ENCODE measurements around the gene SLC1A7. TPM values are rescaled to one million over a fixed set of nuclear protein-coding genes. Genes with fewer than 3 reads are reported as not detected.

Gene SLC1A7
- total and polyA plus RNA-seq, 2 donors (not counting 1 experiment from before 2014, with no cell fraction given), result 0.10 TPM; not detected in 1

DNA sequence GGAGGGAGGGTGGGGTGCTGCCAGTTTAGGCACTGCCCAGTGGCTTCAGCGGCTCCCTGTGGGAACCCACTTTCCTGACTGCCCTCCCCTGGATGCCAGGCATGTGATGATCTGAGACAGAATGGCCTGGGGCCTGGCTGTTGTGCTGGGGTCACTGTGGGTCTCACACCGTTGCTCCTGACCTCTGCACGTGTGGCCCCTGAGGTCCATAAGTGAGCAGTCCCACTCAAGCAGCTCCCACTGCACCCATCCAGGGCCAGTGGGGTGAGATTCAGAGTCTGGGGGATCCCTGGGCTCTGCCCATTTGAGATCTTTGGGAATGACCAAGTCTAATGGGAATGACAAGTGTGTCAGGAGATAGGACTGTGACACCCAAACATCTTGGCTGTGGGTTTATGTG, 62.4 kb downstream of the SLC1A7 start:
- Histone ChIP-seq H3K27me3 (replicated peaks in 1 of 4; ENCODE audit: control extremely low read depth in 1 of 4, control insufficient read depth in 3 of 4, insufficient read depth in 4 of 4, low read length in 3 of 4) (no peaks in the 10 kb centered on the region), H3K9ac (ENCODE audit: low read length) (no peak overlapping the region), H3K36me3 (replicated peaks in 1 of 2; ENCODE audit: control extremely low read depth in 1 of 2, control insufficient read depth in 1 of 2, extremely low read depth in 1 of 2, insufficient read depth in 2 of 2, low read length in 1 of 2) (no peaks in the 10 kb centered on the region), H2AFZ (ENCODE audit: insufficient read depth, low read depth, low read length, poor library complexity, severe bottlenecking) (no peak overlapping the region), H3K4me3 (ENCODE audit: control extremely low read depth in 1 of 5, extremely low read depth in 1 of 5, insufficient read depth in 1 of 5, low read depth in 2 of 5, low read length in 4 of 5) (no peak overlapping the region), H3K9me3 (ENCODE audit: control extremely low read depth in 1 of 3, control insufficient read depth in 2 of 3, insufficient read depth in 1 of 3, low read length in 2 of 3) (no peaks in the 10 kb centered on the region), H3K4me2 (replicated peaks; ENCODE audit: low read depth, low read length, poor library complexity, severe bottlenecking) (no peak overlapping the region), H3K4me1 (ENCODE audit: control insufficient read depth in 2 of 2, insufficient read depth in 2 of 2, low read length in 2 of 2) (no peaks in the 10 kb centered on the region), H3K79me2 (ENCODE audit: control insufficient read depth, insufficient read depth, low read length) (no peaks in the 10 kb centered on the region), H4K20me1 (ENCODE audit: control insufficient read depth, insufficient read depth, low read length, poor library complexity, severe bottlenecking) (no peaks in the 10 kb centered on the region), H3K27ac (ENCODE audit: low read length in 2 of 2) (no peak overlapping the region)
- intact Hi-C loops (cut with micrococcal nuclease), result no loop called here
- Mint-ChIP-seq H3K4me3 (no peak overlapping the region), H3K27ac (no peak overlapping the region), H3K4me1 (no peaks in the 10 kb centered on the region), H3K27me3 (no peaks in the 10 kb centered on the region), H3K9me3 (ENCODE audit: insufficient read depth) (no peaks in the 10 kb centered on the region)
- DNase-seq (no peak), ATAC-seq (ENCODE audit: low read depth) (no peak)
- 50% methylated on average over 2 of the region's 3 CpGs for WGBS (ENCODE audit: insufficient coverage)
- ChIA-PET CTCF (no interaction called here), POLR2A (no interaction called here)
- TF ChIP-seq EZH2 (IDR thresholded peaks at IDR 0.05; ENCODE audit: borderline replicate concordance, insufficient read depth, low read depth, low read length, poor library complexity, severe bottlenecking), result no peak
- TF ChIP-seq, protein P1, sequence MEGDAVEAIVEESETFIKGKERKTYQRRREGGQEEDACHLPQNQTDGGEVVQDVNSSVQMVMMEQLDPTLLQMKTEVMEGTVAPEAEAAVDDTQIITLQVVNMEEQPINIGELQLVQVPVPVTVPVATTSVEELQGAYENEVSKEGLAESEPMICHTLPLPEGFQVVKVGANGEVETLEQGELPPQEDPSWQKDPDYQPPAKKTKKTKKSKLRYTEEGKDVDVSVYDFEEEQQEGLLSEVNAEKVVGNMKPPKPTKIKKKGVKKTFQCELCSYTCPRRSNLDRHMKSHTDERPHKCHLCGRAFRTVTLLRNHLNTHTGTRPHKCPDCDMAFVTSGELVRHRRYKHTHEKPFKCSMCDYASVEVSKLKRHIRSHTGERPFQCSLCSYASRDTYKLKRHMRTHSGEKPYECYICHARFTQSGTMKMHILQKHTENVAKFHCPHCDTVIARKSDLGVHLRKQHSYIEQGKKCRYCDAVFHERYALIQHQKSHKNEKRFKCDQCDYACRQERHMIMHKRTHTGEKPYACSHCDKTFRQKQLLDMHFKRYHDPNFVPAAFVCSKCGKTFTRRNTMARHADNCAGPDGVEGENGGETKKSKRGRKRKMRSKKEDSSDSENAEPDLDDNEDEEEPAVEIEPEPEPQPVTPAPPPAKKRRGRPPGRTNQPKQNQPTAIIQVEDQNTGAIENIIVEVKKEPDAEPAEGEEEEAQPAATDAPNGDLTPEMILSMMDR (IDR thresholded peaks at IDR 0.05), result no peak

DNA sequence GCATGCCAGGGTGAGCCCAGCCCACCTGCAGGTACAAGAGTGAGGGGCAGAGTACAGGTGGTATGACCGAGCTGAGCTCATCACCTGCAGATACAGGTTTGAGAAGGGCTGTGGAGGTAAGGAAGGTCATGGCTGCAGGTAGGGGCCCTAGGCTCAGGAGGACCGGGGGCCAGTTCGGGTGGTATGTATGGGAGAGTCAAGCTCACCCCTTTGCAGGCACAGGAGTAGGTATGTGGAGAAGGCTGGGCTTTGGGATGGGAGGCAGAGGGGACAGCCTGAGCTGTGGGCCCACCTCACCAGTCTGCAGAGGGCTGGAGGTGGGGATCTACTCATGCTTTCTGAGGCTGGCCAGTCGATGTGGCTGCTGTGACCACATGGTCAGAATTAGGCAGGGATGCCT, 63.2 kb downstream of the SLC1A7 start:
- H3K9me3 Mint-ChIP-seq (ENCODE audit: insufficient read depth), result no peaks in the 10 kb centered on the region
- H2AFZ ChIP-seq (ENCODE audit: insufficient read depth, low read depth, low read length, poor library complexity, severe bottlenecking), result no peak overlapping the region
- intact Hi-C loops (cut with micrococcal nuclease), result no loop called here
- H3K36me3 ChIP-seq (replicated peaks in 1 of 2; ENCODE audit: control extremely low read depth in 1 of 2, control insufficient read depth in 1 of 2, extremely low read depth in 1 of 2, insufficient read depth in 2 of 2, low read length in 1 of 2), result no peaks in the 10 kb centered on the region
- H3K4me3 ChIP-seq (ENCODE audit: control extremely low read depth in 1 of 5, extremely low read depth in 1 of 5, insufficient read depth in 1 of 5, low read depth in 2 of 5, low read length in 4 of 5), result no peak overlapping the region
- no peaks in the 10 kb centered on the region for H4K20me1 ChIP-seq (ENCODE audit: control insufficient read depth, insufficient read depth, low read length, poor library complexity, severe bottlenecking)
- H3K4me2 ChIP-seq (replicated peaks; ENCODE audit: low read depth, low read length, poor library complexity, severe bottlenecking), result no peak overlapping the region
- no peak overlapping the region for H3K4me3 Mint-ChIP-seq
- no peak overlapping the region for H3K27ac ChIP-seq (ENCODE audit: low read length in 2 of 2)
- H3K27ac Mint-ChIP-seq, result no peak overlapping the region
- DNase-seq (no peak), ATAC-seq (ENCODE audit: low read depth) (no peak)
- no peaks in the 10 kb centered on the region for H3K9me3 ChIP-seq (ENCODE audit: control extremely low read depth in 1 of 3, control insufficient read depth in 2 of 3, insufficient read depth in 1 of 3, low read length in 2 of 3)
- POLR2A ChIA-PET, result no interaction called here
- 100% methylated on average over 3 of the region's 4 CpGs for WGBS (ENCODE audit: insufficient coverage)
- no peaks in the 10 kb centered on the region for H3K4me1 ChIP-seq (ENCODE audit: control insufficient read depth in 2 of 2, insufficient read depth in 2 of 2, low read length in 2 of 2)
- no peaks in the 10 kb centered on the region for H3K79me2 ChIP-seq (ENCODE audit: control insufficient read depth, insufficient read depth, low read length)
- H3K27me3 Mint-ChIP-seq, result no peaks in the 10 kb centered on the region
- TF ChIP-seq EZH2 (IDR thresholded peaks at IDR 0.05; ENCODE audit: borderline replicate concordance, insufficient read depth, low read depth, low read length, poor library complexity, severe bottlenecking), result no peak
- TF ChIP-seq, protein P1 (IDR thresholded peaks at IDR 0.05), result no peak
- no peaks in the 10 kb centered on the region for H3K27me3 ChIP-seq (replicated peaks in 1 of 4; ENCODE audit: control extremely low read depth in 1 of 4, control insufficient read depth in 3 of 4, insufficient read depth in 4 of 4, low read length in 3 of 4)
- no peak overlapping the region for H3K9ac ChIP-seq (ENCODE audit: low read length)
- CTCF ChIA-PET, result no interaction called here
- no peaks in the 10 kb centered on the region for H3K4me1 Mint-ChIP-seq
